Neural cell (in vitro differentiated cells): ENCODE results near the gene MOBP.

ENCODE experiments used
- CTCF ChIP-seq: fragments of 450-650 bp; IDR thresholded peaks from 2 replicates; pipeline ENCODE4 v1.5.1; 2014; ENCODE audit warnings: antibody characterized with exemption, mild to moderate bottlenecking, moderate library complexity; ENCODE audit not compliant: poor library complexity, severe bottlenecking
- POLR2AphosphoS5 ChIP-seq: IDR thresholded peaks from 2 replicates; pipeline ENCODE4 v1.6.1; 2012

DNA sequence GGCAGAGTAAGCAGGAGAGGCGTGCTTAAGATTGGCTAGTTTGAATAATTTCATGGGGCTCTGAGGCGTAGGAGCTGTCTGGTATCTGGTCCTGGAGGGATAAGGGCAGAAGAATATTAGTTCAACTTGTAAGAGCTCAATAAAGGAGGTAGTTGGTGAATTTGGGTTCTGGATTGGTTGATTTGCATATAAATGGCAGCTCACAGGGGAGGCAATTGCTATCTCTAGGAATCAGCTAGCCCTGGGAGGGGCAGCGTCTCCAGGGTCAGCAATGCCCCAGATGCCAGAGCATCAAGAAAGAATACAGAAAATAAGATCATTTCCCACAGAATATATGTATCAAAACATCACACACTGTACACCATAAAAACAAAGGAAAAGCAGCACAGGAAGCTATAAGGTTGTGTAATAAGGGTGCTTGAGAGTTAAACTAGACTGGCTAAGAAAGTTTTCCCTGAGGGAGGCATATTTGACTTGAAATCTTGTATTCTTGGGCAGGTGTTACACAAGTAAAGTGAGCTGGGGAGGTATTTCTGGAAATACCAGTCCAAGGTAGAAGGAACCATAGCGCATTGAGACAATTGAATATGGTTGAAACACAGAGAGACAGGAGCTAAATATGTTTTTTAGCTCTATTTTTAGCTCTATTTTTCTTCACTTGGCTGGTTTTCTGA is 6.1 kb downstream of the MOBP start:
- TF ChIP-seq CTCF (no peak), POLR2AphosphoS5 (no peak)
